Mammary microvascular endothelial cell (primary cell): ENCODE results near the gene SPATA31A5. TPM values are rescaled to one million over a fixed set of nuclear protein-coding genes. Genes with fewer than 3 reads are reported as not detected.

Experiments used
- total RNA-seq: library from RNA; depleted of rRNA; stranded (reverse); fragments of >200 nt; gene quantifications from 2 replicates; pipeline ENCODE4 v1.2.3, GENCODE V29; 2015

The SPATA31A5 gene
- not detected in 2 replicates for total RNA-seq

GRCh38 chr9:60914107-60914506, at the start of gene SPATA31A5:
Gene SPATA31A5, plus strand, starts transcription at chr9:60914407. Its CDS starts 29 bp downstream, at chr9:60914436.

